Thymus (tissue), 11 donors: ENCODE measurements around the gene FAM83F. TPM values are rescaled to one million over a fixed set of nuclear protein-coding genes. Genes with fewer than 3 reads are reported as not detected.

ENCODE experiments used
- DNase-seq, 9 donors: peaks; one replicate each; pipeline ENCODE4 v3.0.0-alpha.2; 2013; ENCODE audit warnings: low spot score in 9 of 9, low read depth in 6 of 9, missing footprints in 1 of 9
- H3K27ac ChIP-seq, 2 donors: one replicate each; pipeline ENCODE4 v1.5.1; 2013; ENCODE audit warnings: control low read depth in 1 of 2, low read depth in 1 of 2, low read length in 1 of 2, mild to moderate bottlenecking in 1 of 2, moderate library complexity in 1 of 2
- H3K27me3 ChIP-seq, 2 donors: one replicate each; pipeline ENCODE4 v1.5.1; 2013; ENCODE audit warnings: low read length in 1 of 2; ENCODE audit not compliant: control insufficient read depth in 2 of 2, insufficient read depth in 1 of 2
- H3K36me3 ChIP-seq, 2 donors: one replicate each; pipeline ENCODE4 v1.5.1; 2013; ENCODE audit warnings: low read length in 1 of 2, mild to moderate bottlenecking in 1 of 2, moderate library complexity in 1 of 2; ENCODE audit not compliant: control insufficient read depth in 2 of 2, insufficient read depth in 2 of 2
- H3K4me1 ChIP-seq, 2 donors: one replicate each; pipeline ENCODE4 v1.5.1; 2013; ENCODE audit warnings: low read length in 2 of 2; ENCODE audit not compliant: control insufficient read depth in 2 of 2, insufficient read depth in 2 of 2
- H3K4me3 ChIP-seq, 2 donors: one replicate each; pipeline ENCODE4 v1.5.1; 2013; ENCODE audit warnings: low read length in 2 of 2, control low read depth in 1 of 2, mild to moderate bottlenecking in 1 of 2
- H3K9me3 ChIP-seq, 2 donors: one replicate each; pipeline ENCODE4 v1.5.1; 2013; ENCODE audit warnings: low read length in 1 of 2, mild to moderate bottlenecking in 1 of 2; ENCODE audit not compliant: control insufficient read depth in 2 of 2, insufficient read depth in 1 of 2
- WGBS: extraction: QIAGEN DNeasy Blood & Tissue Kit; methylation state at CpG from one replicate; pipeline ENCODE4 v1.1.7; 2013; 5-methylcytosine and 5-hydroxymethylcytosine counted together
- polyA plus RNA-seq: library from polyadenylated mRNA; stranded (reverse); fragments of 200-250 nt; gene quantifications from one replicate; pipeline ENCODE4 v1.2.3, GENCODE V29; 2013
- total RNA-seq: library from RNA; stranded (reverse); fragments of 120-200 nt; gene quantifications from one replicate; pipeline ENCODE4 v1.2.4, GENCODE V29; 2013
- donor health status: healthy.

FAM83F gene
- total and polyA plus RNA-seq, 2 donors: 2.0 to 2.4 TPM

- Histone ChIP-seq H3K4me3 (peak overlapping the region; percentile 19 to 43), H3K9me3 (no peaks in the 10 kb centered on the region), H3K27ac (peak overlapping the region; percentile 93 to 97), H3K27me3 (no peaks in the 10 kb centered on the region), H3K4me1 (peaks cover 81 to 100% of the 10 kb centered on the region in 2 donors), H3K36me3 (peaks cover 37 to 86% of the 10 kb centered on the region in 2 donors)
- DNase-seq: peak in 3 of 9 donors; percentile 70 to 87 (median 73)
- WGBS: 27% methylated on average over 6 of the region's 6 CpGs
Measured at GRCh38 chr22:39952347-39952746, 42.4 kb upstream of the FAM83F start.

DNA sequence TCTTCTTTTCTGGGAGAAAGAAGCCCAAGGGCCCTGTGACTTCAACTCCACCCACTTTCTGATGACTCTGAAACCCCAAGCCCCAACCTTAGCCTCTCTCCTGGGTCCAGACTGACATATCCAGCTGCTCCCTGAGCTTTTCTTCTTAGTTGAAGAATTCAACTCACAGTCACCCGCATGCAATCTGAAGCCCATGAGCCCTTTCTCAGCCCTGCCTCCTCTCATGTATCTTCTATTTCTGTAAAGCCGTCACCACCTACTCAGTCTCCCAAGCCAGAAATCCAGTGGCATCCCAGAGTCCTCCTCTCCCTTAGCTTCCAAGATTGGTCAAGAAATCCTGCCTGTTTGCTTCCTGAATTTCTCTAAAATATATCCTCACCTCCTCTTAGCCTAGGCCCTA, 41.7 kb upstream of the FAM83F start:
- no peaks in the 10 kb centered on the region for H3K27me3 ChIP-seq
- peak in 1 of 9 donors; percentile 38 for DNase-seq
- H3K4me1 ChIP-seq: peaks cover 81 to 100% of the 10 kb centered on the region in 2 donors
- H3K36me3 ChIP-seq: peaks cover 37 to 86% of the 10 kb centered on the region in 2 donors
- H3K27ac ChIP-seq: peak overlapping the region; percentile 93 to 97
- H3K4me3 ChIP-seq: peak overlapping the region; percentile 19 to 43
- WGBS: 80% methylated on average over 2 of the region's 2 CpGs
- H3K9me3 ChIP-seq: no peaks in the 10 kb centered on the region

GRCh38 chr22:39954584-39955055, 40.1 kb upstream of the FAM83F start:
- Histone ChIP-seq H3K27me3 (no peaks in the 10 kb centered on the region), H3K4me1 (peaks cover 79 to 100% of the 10 kb centered on the region in 2 donors), H3K9me3 (no peaks in the 10 kb centered on the region), H3K4me3 (peak overlapping the region in 1 of 2 donors; percentile 48), H3K27ac (peak overlapping the region; percentile 74 to 93), H3K36me3 (peaks cover 30 to 86% of the 10 kb centered on the region in 2 donors)
- DNase-seq: peak in 1 of 9 donors; percentile 33
- WGBS: 96% methylated on average over 4 of the region's 4 CpGs

DNA sequence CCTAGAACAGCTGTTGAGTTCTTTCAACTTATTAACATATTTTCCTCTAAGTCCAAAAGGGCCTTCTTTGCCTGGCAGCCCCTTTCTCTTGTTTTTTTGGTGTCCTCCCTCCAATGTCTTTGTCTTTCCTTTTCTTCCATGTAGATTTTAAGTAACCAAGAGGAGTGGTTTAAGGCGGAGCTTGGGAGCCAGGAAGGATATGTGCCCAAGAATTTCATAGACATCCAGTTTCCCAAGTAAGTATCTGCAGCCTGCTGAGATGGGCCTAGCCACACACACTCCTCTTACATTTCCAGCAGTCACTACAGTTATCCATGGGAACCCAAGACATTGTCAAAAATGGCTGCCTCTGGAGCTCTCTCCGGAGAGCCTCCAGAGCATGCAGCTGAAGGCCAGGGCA, 39.1 kb upstream of the FAM83F start:
- H3K27ac ChIP-seq: peak overlapping the region; percentile 81 to 93
- H3K9me3 ChIP-seq: no peaks in the 10 kb centered on the region
- WGBS: 96% methylated on average over 2 of the region's 2 CpGs
- peak overlapping the region; percentile 6 to 48 for H3K4me3 ChIP-seq
- no peaks in the 10 kb centered on the region for H3K27me3 ChIP-seq
- DNase-seq: peak in 1 of 9 donors; percentile 34
- peaks cover 79 to 100% of the 10 kb centered on the region in 2 donors for H3K4me1 ChIP-seq
- peaks cover 33 to 86% of the 10 kb centered on the region in 2 donors for H3K36me3 ChIP-seq

GRCh38 chr22:39956932-39957664, 37.7 kb upstream of the FAM83F start:
- DNase-seq: peak in 5 of 9 donors; percentile 63 to 87 (median 75)
- H3K27me3 ChIP-seq: no peaks in the 10 kb centered on the region
- H3K9me3 ChIP-seq: no peaks in the 10 kb centered on the region
- peak overlapping the region; percentile 43 to 48 for H3K4me3 ChIP-seq
- 6% methylated on average over 10 of the region's 10 CpGs for WGBS
- peaks cover 43 to 96% of the 10 kb centered on the region in 2 donors for H3K36me3 ChIP-seq
- H3K27ac ChIP-seq: peak overlapping the region; percentile 88 to 92
- peaks cover 79 to 99% of the 10 kb centered on the region in 2 donors for H3K4me1 ChIP-seq

GRCh38 chr22:39958009-39958711, 36.6 kb upstream of the FAM83F start:
- no peak for DNase-seq
- WGBS: 89% methylated on average over 8 of the region's 8 CpGs
- peaks cover 69 to 96% of the 10 kb centered on the region in 2 donors for H3K4me1 ChIP-seq
- no peak overlapping the region for H3K4me3 ChIP-seq
- H3K27me3 ChIP-seq: no peaks in the 10 kb centered on the region
- H3K27ac ChIP-seq: peak overlapping the region; percentile 87 to 92
- peaks cover 52 to 97% of the 10 kb centered on the region in 2 donors for H3K36me3 ChIP-seq
- H3K9me3 ChIP-seq: no peaks in the 10 kb centered on the region

GRCh38 chr22:39958949-39959639, 35.7 kb upstream of the FAM83F start:
- DNase-seq: peak in 1 of 9 donors; percentile 63
- Histone ChIP-seq H3K27ac (peak overlapping the region; percentile 64 to 92), H3K4me3 (no peak overlapping the region), H3K4me1 (peaks cover 60 to 86% of the 10 kb centered on the region in 2 donors), H3K9me3 (no peaks in the 10 kb centered on the region), H3K27me3 (no peaks in the 10 kb centered on the region), H3K36me3 (peaks cover 61 to 96% of the 10 kb centered on the region in 2 donors)
- WGBS: 60% methylated on average over 11 of the region's 11 CpGs

- Histone ChIP-seq H3K4me1 (peaks cover 52 to 81% of the 10 kb centered on the region in 2 donors), H3K36me3 (peaks cover 66 to 96% of the 10 kb centered on the region in 2 donors), H3K27ac (peak within 1 kb of the TSS; percentile 64 to 92), H3K9me3 (no peaks in the 10 kb centered on the region), H3K4me3 (no peak within 1 kb of the TSS), H3K27me3 (no peaks in the 10 kb centered on the region)
- peak in 5 of 9 donors; percentile 59 to 88 (median 79) for DNase-seq
- WGBS: 56% methylated on average over 14 of the region's 14 CpGs
Measured at GRCh38 chr22:39959640-39960447, 34.9 kb upstream of the FAM83F start, which contains the start of gene TMA7B. TMA7B (plus strand) TSS chr22:39960397; CDS start chr22:39964375, 3,978 bp downstream.
